Gastroesophageal sphincter (tissue), 3 donors: ENCODE results near the gene EHMT1.
"Not testable (repeated sequence)": the region's sequence is repeated elsewhere in the genome, so short reads cannot be mapped to it uniquely, and the experiment has no call there.

Source experiments
- CTCF ChIP-seq, 4 experiments: fragments of 200-600 bp in 2 of 4; fragments of 450-650 bp in 2 of 4; sonication (generic) in 1 of 4; IDR thresholded peaks; one replicate each; pipeline ENCODE4 v1.5.1; 2017 to 2019; ENCODE audit warnings: antibody characterized with exemption in 4 of 4, mild to moderate bottlenecking in 2 of 4, moderate library complexity in 2 of 4
- POLR2A ChIP-seq, 2 donors: fragments of 450-650 bp; IDR thresholded peaks; one replicate each; pipeline ENCODE4 v1.6.1; 2017; ENCODE audit warnings: antibody characterized with exemption in 2 of 2, mild to moderate bottlenecking in 2 of 2, moderate library complexity in 1 of 2
- POLR2AphosphoS5 ChIP-seq: sonication (generic); formaldehyde crosslinking; IDR thresholded peaks from one replicate; pipeline ENCODE4 v1.6.1; 2017; ENCODE audit warnings: antibody characterized with exemption

GRCh38 chr9:137809726-137810450 lies 191.1 kb downstream of the EHMT1 start:
- TF ChIP-seq CTCF (IDR thresholded peaks at IDR 0.05); POLR2A (IDR thresholded peaks at IDR 0.05); POLR2AphosphoS5: not testable (repeated sequence)
